Measurements from ENCODE around the gene DMXL2.
"Not testable (repeated sequence)": the region's sequence is repeated elsewhere in the genome, so short reads cannot be mapped to it uniquely, and the experiment has no call there.

The DMXL2 gene

GRCh38 chr15:51667478-51667877 lies 44.9 kb upstream of the DMXL2 start:
- Histone ChIP-seq H3K23ac (ENCODE audit: low read depth, low read length, poor library complexity) (no peak overlapping the region), H3K36me3 (replicated peaks in 1 of 2; ENCODE audit: control insufficient read depth in 2 of 2, insufficient read depth in 2 of 2, low read length in 2 of 2) (no peaks in the 10 kb centered on the region), H3K9ac (ENCODE audit: low read depth, low read length, poor library complexity) (no peak overlapping the region), H2BK15ac (ENCODE audit: low read length) (no peak overlapping the region), H2AFZ (ENCODE audit: low read length) (no peak overlapping the region), H4K91ac (ENCODE audit: low read depth, low read length, poor library complexity) (no peak overlapping the region), H3K14ac (ENCODE audit: low read length) (no peak overlapping the region), H3K9me3 (replicated peaks in 1 of 2; ENCODE audit: control insufficient read depth in 2 of 2, insufficient read depth in 1 of 2, low read depth in 1 of 2, low read length in 2 of 2) (no peaks in the 10 kb centered on the region), H3K27ac (replicated peaks; ENCODE audit: low read length) (no peak overlapping the region), H2BK12ac (ENCODE audit: low read length) (no peak overlapping the region), H3K79me1 (ENCODE audit: low read depth, low read length) (no peaks in the 10 kb centered on the region), H3K4me3 (ENCODE audit: low read length in 2 of 2) (no peak overlapping the region), H3K27me3 (ENCODE audit: control insufficient read depth in 3 of 3, insufficient read depth in 3 of 3, low read depth in 1 of 3, low read length in 3 of 3) (no peaks in the 10 kb centered on the region), H3K18ac (ENCODE audit: low read length) (no peak overlapping the region), H3K4me1 (ENCODE audit: control insufficient read depth in 2 of 2, insufficient read depth in 1 of 2, low read depth in 1 of 2, low read length in 2 of 2) (peaks cover 2% of the 10 kb centered on the region in 2 donors), H2AK5ac (ENCODE audit: low read depth, low read length) (no peak overlapping the region), H3K4ac (ENCODE audit: low read length) (no peak overlapping the region), H2BK5ac (ENCODE audit: low read length) (no peak overlapping the region), H2BK120ac (ENCODE audit: low read depth, low read length) (no peak overlapping the region), H3K4me2 (ENCODE audit: insufficient read depth, low read length, poor library complexity, severe bottlenecking) (no peak overlapping the region), H4K8ac (ENCODE audit: low read depth, low read length) (no peak overlapping the region)
- DNase-seq (ENCODE audit: low spot score): no peak
- no CpG with 5 or more reads among the region's 6 CpGs for WGBS, 2 donors (ENCODE audit: extremely low coverage in 2 of 2, insufficient read length in 2 of 2, insufficient replicate concordance in 1 of 2)

GRCh38 chr15:51661072-51661471 lies 38.5 kb upstream of the DMXL2 start:
- Histone ChIP-seq H3K4me1 (ENCODE audit: control insufficient read depth in 2 of 2, insufficient read depth in 1 of 2, low read depth in 1 of 2, low read length in 2 of 2) (no peaks in the 10 kb centered on the region), H2BK120ac (ENCODE audit: low read depth, low read length) (no peak overlapping the region), H3K4ac (ENCODE audit: low read length) (no peak overlapping the region), H4K91ac (ENCODE audit: low read depth, low read length, poor library complexity) (no peak overlapping the region), H3K9me3 (replicated peaks in 1 of 2; ENCODE audit: control insufficient read depth in 2 of 2, insufficient read depth in 1 of 2, low read depth in 1 of 2, low read length in 2 of 2) (no peaks in the 10 kb centered on the region), H3K27ac (replicated peaks; ENCODE audit: low read length) (no peak overlapping the region), H3K18ac (ENCODE audit: low read length) (no peak overlapping the region), H3K14ac (ENCODE audit: low read length) (no peak overlapping the region), H4K8ac (ENCODE audit: low read depth, low read length) (no peak overlapping the region), H3K79me1 (ENCODE audit: low read depth, low read length) (no peaks in the 10 kb centered on the region), H2BK5ac (ENCODE audit: low read length) (no peak overlapping the region), H2BK12ac (ENCODE audit: low read length) (no peak overlapping the region), H2AK5ac (ENCODE audit: low read depth, low read length) (no peak overlapping the region), H3K9ac (ENCODE audit: low read depth, low read length, poor library complexity) (no peak overlapping the region), H3K4me3 (ENCODE audit: low read length in 2 of 2) (no peak overlapping the region), H3K4me2 (ENCODE audit: insufficient read depth, low read length, poor library complexity, severe bottlenecking) (no peak overlapping the region), H2AFZ (ENCODE audit: low read length) (no peak overlapping the region), H3K27me3 (ENCODE audit: control insufficient read depth in 3 of 3, insufficient read depth in 3 of 3, low read depth in 1 of 3, low read length in 3 of 3) (peaks cover 0 to 4% (median 0%) of the 10 kb centered on the region in 3 experiments), H3K23ac (ENCODE audit: low read depth, low read length, poor library complexity) (no peak overlapping the region), H2BK15ac (ENCODE audit: low read length) (no peak overlapping the region), H3K36me3 (replicated peaks in 1 of 2; ENCODE audit: control insufficient read depth in 2 of 2, insufficient read depth in 2 of 2, low read length in 2 of 2) (no peaks in the 10 kb centered on the region)
- no peak for DNase-seq (ENCODE audit: low spot score)
- no CpG with 5 or more reads among the region's 2 CpGs for WGBS, 2 donors (ENCODE audit: extremely low coverage in 2 of 2, insufficient read length in 2 of 2, insufficient replicate concordance in 1 of 2)

GRCh38 chr15:51658664-51659063 lies 36.1 kb upstream of the DMXL2 start:
- Histone ChIP-seq H3K79me1 (ENCODE audit: low read depth, low read length) (no peaks in the 10 kb centered on the region), H4K8ac (ENCODE audit: low read depth, low read length) (no peak overlapping the region), H3K23ac (ENCODE audit: low read depth, low read length, poor library complexity) (no peak overlapping the region), H4K91ac (ENCODE audit: low read depth, low read length, poor library complexity) (no peak overlapping the region), H3K9ac (ENCODE audit: low read depth, low read length, poor library complexity) (no peak overlapping the region), H3K4me2 (ENCODE audit: insufficient read depth, low read length, poor library complexity, severe bottlenecking) (no peak overlapping the region), H2BK15ac (ENCODE audit: low read length) (no peak overlapping the region), H3K18ac (ENCODE audit: low read length) (no peak overlapping the region), H2BK12ac (ENCODE audit: low read length) (no peak overlapping the region), H3K14ac (ENCODE audit: low read length) (no peak overlapping the region), H3K27me3 (ENCODE audit: control insufficient read depth in 3 of 3, insufficient read depth in 3 of 3, low read depth in 1 of 3, low read length in 3 of 3) (peaks cover 0 to 4% (median 0%) of the 10 kb centered on the region in 3 experiments), H2AFZ (ENCODE audit: low read length) (no peak overlapping the region), H2BK5ac (ENCODE audit: low read length) (no peak overlapping the region), H2AK5ac (ENCODE audit: low read depth, low read length) (no peak overlapping the region), H3K4me3 (ENCODE audit: low read length in 2 of 2) (no peak overlapping the region), H3K4me1 (ENCODE audit: control insufficient read depth in 2 of 2, insufficient read depth in 1 of 2, low read depth in 1 of 2, low read length in 2 of 2) (no peaks in the 10 kb centered on the region), H3K36me3 (replicated peaks in 1 of 2; ENCODE audit: control insufficient read depth in 2 of 2, insufficient read depth in 2 of 2, low read length in 2 of 2) (no peaks in the 10 kb centered on the region), H2BK120ac (ENCODE audit: low read depth, low read length) (no peak overlapping the region), H3K27ac (replicated peaks; ENCODE audit: low read length) (no peak overlapping the region), H3K9me3 (replicated peaks in 1 of 2; ENCODE audit: control insufficient read depth in 2 of 2, insufficient read depth in 1 of 2, low read depth in 1 of 2, low read length in 2 of 2) (no peaks in the 10 kb centered on the region), H3K4ac (ENCODE audit: low read length) (no peak overlapping the region)
- WGBS, 2 donors (ENCODE audit: extremely low coverage in 2 of 2, insufficient read length in 2 of 2, insufficient replicate concordance in 1 of 2): no CpG with 5 or more reads among the region's 3 CpGs
- DNase-seq (ENCODE audit: low spot score): no peak

GRCh38 chr15:51655401-51656057 lies 33.0 kb upstream of the DMXL2 start:
- not testable (repeated sequence) for H3K4me3 ChIP-seq (ENCODE audit: low read length in 2 of 2); H2BK15ac ChIP-seq (ENCODE audit: low read length); H3K18ac ChIP-seq (ENCODE audit: low read length); H3K23ac ChIP-seq (ENCODE audit: low read depth, low read length, poor library complexity); H3K4me1 ChIP-seq (ENCODE audit: control insufficient read depth in 2 of 2, insufficient read depth in 1 of 2, low read depth in 1 of 2, low read length in 2 of 2); H2AK5ac ChIP-seq (ENCODE audit: low read depth, low read length); H3K14ac ChIP-seq (ENCODE audit: low read length); H3K79me1 ChIP-seq (ENCODE audit: low read depth, low read length); H2BK5ac ChIP-seq (ENCODE audit: low read length); H3K9ac ChIP-seq (ENCODE audit: low read depth, low read length, poor library complexity); H3K36me3 ChIP-seq (replicated peaks in 1 of 2; ENCODE audit: control insufficient read depth in 2 of 2, insufficient read depth in 2 of 2, low read length in 2 of 2); H3K27me3 ChIP-seq (ENCODE audit: control insufficient read depth in 3 of 3, insufficient read depth in 3 of 3, low read depth in 1 of 3, low read length in 3 of 3); H4K91ac ChIP-seq (ENCODE audit: low read depth, low read length, poor library complexity); H2BK12ac ChIP-seq (ENCODE audit: low read length); H3K27ac ChIP-seq (replicated peaks; ENCODE audit: low read length); H2BK120ac ChIP-seq (ENCODE audit: low read depth, low read length); H4K8ac ChIP-seq (ENCODE audit: low read depth, low read length); H3K9me3 ChIP-seq (replicated peaks in 1 of 2; ENCODE audit: control insufficient read depth in 2 of 2, insufficient read depth in 1 of 2, low read depth in 1 of 2, low read length in 2 of 2); H3K4me2 ChIP-seq (ENCODE audit: insufficient read depth, low read length, poor library complexity, severe bottlenecking); DNase-seq (ENCODE audit: low spot score); H3K4ac ChIP-seq (ENCODE audit: low read length); H2AFZ ChIP-seq (ENCODE audit: low read length)
- WGBS, 2 donors (ENCODE audit: extremely low coverage in 2 of 2, insufficient read length in 2 of 2, insufficient replicate concordance in 1 of 2): no CpG with 5 or more reads among the region's 24 CpGs
